HUES6 (cell line): Measurements from ENCODE around the gene LEPR.
"Not testable (repeated sequence)": the region's sequence is repeated elsewhere in the genome, so short reads cannot be mapped to it uniquely, and the experiment has no call there.

ENCODE experiments used
- H3K27ac ChIP-seq: 2 replicates; pipeline ENCODE4 v1.7.0; 2013; ENCODE audit warnings: low read depth, mild to moderate bottlenecking, low read length, inconsistent platforms
- H3K27me3 ChIP-seq: 2 replicates; pipeline ENCODE4 v1.6.1; 2013; ENCODE audit warnings: low read length; ENCODE audit not compliant: control insufficient read depth, insufficient read depth
- H3K36me3 ChIP-seq: 2 replicates; pipeline ENCODE4 v1.6.1; 2013; ENCODE audit warnings: low read length; ENCODE audit not compliant: control insufficient read depth, insufficient read depth
- H3K4me1 ChIP-seq: 2 replicates; pipeline ENCODE4 v1.6.1; 2013; ENCODE audit warnings: low read length; ENCODE audit not compliant: control insufficient read depth, insufficient read depth
- H3K4me3 ChIP-seq: 2 replicates; pipeline ENCODE4 v1.5.1; 2013; ENCODE audit warnings: low read depth, low read length
- H3K9ac ChIP-seq: one replicate; pipeline ENCODE4 v1.6.1; 2013; ENCODE audit warnings: mild to moderate bottlenecking, low read length
- H3K9me3 ChIP-seq: 2 replicates; pipeline ENCODE4 v1.6.1; 2013; ENCODE audit warnings: low read depth, low read length; ENCODE audit not compliant: control insufficient read depth, insufficient read depth

The LEPR gene

DNA sequence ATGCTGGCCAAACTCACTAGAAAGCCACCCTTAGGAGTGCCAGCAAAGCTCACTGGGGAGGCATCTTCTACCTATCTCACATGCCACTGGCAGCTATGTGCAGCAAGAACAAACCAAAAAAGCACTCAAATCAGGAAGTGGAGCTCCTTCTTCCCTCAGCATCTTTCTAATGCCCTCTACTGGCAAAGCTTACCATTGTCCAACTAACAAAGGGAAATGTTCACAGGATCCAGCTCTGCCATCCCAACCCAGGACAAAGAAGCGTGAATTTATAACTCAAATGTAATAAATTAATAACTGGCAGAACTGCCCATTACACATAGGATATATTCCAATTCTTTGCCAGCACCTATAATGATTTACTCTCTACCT is 38.9 kb downstream of the LEPR start:
- Histone ChIP-seq H3K4me1 (peaks cover 6% of the 10 kb centered on the region; the same call in 1 of the 2 replicates), H3K4me3 (no peak overlapping the region), H3K27me3 (no peaks in the 10 kb centered on the region), H3K27ac (no peak overlapping the region), H3K9me3 (peaks cover 8% of the 10 kb centered on the region), H3K9ac (no peak overlapping the region), H3K36me3 (no peaks in the 10 kb centered on the region)

- H3K9me3 ChIP-seq, H3K36me3 ChIP-seq: not testable (repeated sequence)
These were observed 45.4 kb downstream of the LEPR start for GRCh38 chr1:65465837-65466236.

GRCh38 chr1:65467536-65467935 is 47.1 kb downstream of the LEPR start:
- H3K36me3 ChIP-seq, result no peaks in the 10 kb centered on the region
- peak overlapping the region; percentile 21; the same call in 1 of the 2 replicates for H3K4me3 ChIP-seq
- no peaks in the 10 kb centered on the region for H3K9me3 ChIP-seq
- no peaks in the 10 kb centered on the region for H3K27me3 ChIP-seq
- H3K9ac ChIP-seq, result no peak overlapping the region
- H3K4me1 ChIP-seq, result peaks cover 12% of the 10 kb centered on the region
- H3K27ac ChIP-seq, result no peak overlapping the region

More at GRCh38 chr1:65465837-65466236, 45.4 kb downstream of the LEPR start:
- H3K4me3 ChIP-seq, H3K9ac ChIP-seq, H3K27ac ChIP-seq, H3K27me3 ChIP-seq: not testable (repeated sequence)
- H3K4me1 ChIP-seq, result peaks cover 12% of the 10 kb centered on the region

- Histone ChIP-seq H3K9me3 (no peaks in the 10 kb centered on the region), H3K9ac (no peak overlapping the region), H3K4me1 (peaks cover 12% of the 10 kb centered on the region), H3K27me3 (no peaks in the 10 kb centered on the region), H3K27ac (no peak overlapping the region), H3K36me3 (no peaks in the 10 kb centered on the region), H3K4me3 (no peak overlapping the region)
These were observed 48.8 kb downstream of the LEPR start for GRCh38 chr1:65469126-65469888.

DNA sequence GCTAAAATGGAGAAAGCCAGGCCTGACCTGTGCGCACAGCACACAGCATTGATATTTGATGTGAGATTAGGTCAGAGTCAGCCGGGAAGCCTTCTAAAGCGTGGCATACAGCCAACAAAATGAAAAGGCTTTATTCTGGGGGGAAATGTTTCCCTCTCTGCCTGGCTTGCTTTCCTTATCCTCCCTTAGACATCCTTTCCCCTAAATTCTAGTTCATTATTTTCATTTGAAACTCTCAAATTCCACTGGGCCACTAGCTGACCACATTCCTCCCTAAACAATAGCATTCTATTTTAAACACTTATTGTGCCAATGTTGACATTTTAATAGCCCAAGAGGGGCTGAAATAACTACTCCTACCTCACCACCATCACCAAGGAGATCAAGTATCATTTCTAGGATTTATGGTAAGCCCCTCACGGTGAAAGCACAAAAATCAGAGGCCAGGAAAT is 49.4 kb downstream of the LEPR start:
- Histone ChIP-seq H3K4me3 (no peak overlapping the region), H3K9ac (no peak overlapping the region), H3K36me3 (no peaks in the 10 kb centered on the region), H3K27ac (no peak overlapping the region), H3K4me1 (peaks cover 12% of the 10 kb centered on the region), H3K9me3 (no peaks in the 10 kb centered on the region), H3K27me3 (no peaks in the 10 kb centered on the region)
